Muscle of leg (tissue), 16 donors: Measurements from ENCODE around the gene DOK4. TPM values are rescaled to one million over a fixed set of nuclear protein-coding genes. Genes with fewer than 3 reads are reported as not detected.

Experiments used
- DNase-seq: peaks from one replicate; pipeline ENCODE4 v3.0.0; 2013
- H3K27ac ChIP-seq: one replicate; pipeline ENCODE4 v1.5.1; 2013; ENCODE audit warnings: mild to moderate bottlenecking, low read length, control low read depth
- H3K27me3 ChIP-seq: one replicate; pipeline ENCODE4 v1.6.1; 2013; ENCODE audit warnings: low read length; ENCODE audit not compliant: control insufficient read depth, insufficient read depth
- H3K36me3 ChIP-seq: one replicate; pipeline ENCODE4 v1.6.1; 2013; ENCODE audit warnings: low read length; ENCODE audit not compliant: control insufficient read depth, insufficient read depth
- H3K4me1 ChIP-seq: one replicate; pipeline ENCODE4 v1.6.1; 2013; ENCODE audit warnings: low read length; ENCODE audit not compliant: control insufficient read depth, insufficient read depth
- H3K4me3 ChIP-seq: one replicate; pipeline ENCODE4 v1.5.1; 2013; ENCODE audit warnings: low read length, control low read depth
- H3K9me3 ChIP-seq: replicated peaks from 2 replicates; pipeline ENCODE4 v1.6.1; 2013; ENCODE audit warnings: low read depth, low read length; ENCODE audit not compliant: control insufficient read depth
- WGBS: methylation state at CpG from one replicate; pipeline ENCODE4 v1.1.5; 2013; ENCODE audit warnings: missing lambda C conversion rate; ENCODE audit not compliant: insufficient coverage; 5-methylcytosine and 5-hydroxymethylcytosine counted together
- long read RNA-seq, 11 donors: transcript quantifications; one replicate each; lab custom pipeline, GENCODE V29; 2026
- polyA plus RNA-seq, 8 donors: library from polyadenylated mRNA; unstranded; fragments of 120-200 nt; gene quantifications; one replicate each; pipeline versions ENCODE4 v1.2.1 to v1.2.3, GENCODE V29; 2013; ENCODE audit warnings: inconsistent platforms in 1 of 8, low replicate concordance in 1 of 8; ENCODE audit not compliant: insufficient read length in 8 of 8, insufficient read depth in 1 of 8
- total RNA-seq: library from RNA; stranded (reverse); fragments of 120-200 nt; gene quantifications from one replicate; pipeline ENCODE4 v1.2.4, GENCODE V29; 2013

Gene DOK4
- total RNA-seq, result 8.2 TPM
- polyA plus RNA-seq, result 10 to 100 TPM in 6 of 8 donors, 1 to 10 TPM in 2; 6.8 to 14.9 (median 11.4) TPM
- long read RNA-seq, donor 1, result 0 reads
- long read RNA-seq, donor 2, result 0 reads
- long read RNA-seq, donor 3, partial matches to known transcripts, result 0 of 9 reads
- long read RNA-seq, donor 3, other reads (novel, unspliced or antisense), result 0 of 9 reads
- long read RNA-seq, donor 4, partial matches to known transcripts, result 0 of 5 reads
- long read RNA-seq, donor 4, other reads (novel, unspliced or antisense), result 0 of 5 reads
- long read RNA-seq, donor 5, partial matches to known transcripts, result 0 of 2 reads
- long read RNA-seq, donor 5, other reads (novel, unspliced or antisense), result 0 of 2 reads
- long read RNA-seq, donor 6, partial matches to known transcripts, result 0 of 4 reads
- long read RNA-seq, donor 6, other reads (novel, unspliced or antisense), result 0 of 4 reads
- long read RNA-seq, donor 7, partial matches to known transcripts, result 0 of 4 reads
- long read RNA-seq, donor 7, other reads (novel, unspliced or antisense), result 0 of 4 reads
- long read RNA-seq, donor 8, partial matches to known transcripts, result 0 of 1 reads
- long read RNA-seq, donor 8, other reads (novel, unspliced or antisense), result 0 of 1 reads
- long read RNA-seq, donor 9, partial matches to known transcripts, result 0 of 2 reads
- long read RNA-seq, donor 9, other reads (novel, unspliced or antisense), result 0 of 2 reads
- long read RNA-seq, donor 10, partial matches to known transcripts, result 0 of 2 reads
- long read RNA-seq, donor 10, other reads (novel, unspliced or antisense), result 0 of 2 reads
- long read RNA-seq, donor 11, partial matches to known transcripts, result 0 of 4 reads
- long read RNA-seq, donor 11, other reads (novel, unspliced or antisense), result 0 of 4 reads

- Histone ChIP-seq H3K4me1 (peaks cover 20% of the 10 kb centered on the region), H3K27ac (no peak within 1 kb of the TSS), H3K36me3 (no peaks in the 10 kb centered on the region), H3K4me3 (peak within 1 kb of the TSS; percentile 64), H3K27me3 (peaks cover 6% of the 10 kb centered on the region), H3K9me3 (no peaks in the 10 kb centered on the region)
- DNase-seq, result peak; percentile 84
- under 1% methylated on average over 70 of the region's 73 CpGs for WGBS
These were observed at the start of gene DOK4 for GRCh38 chr16:57485916-57486857. Gene DOK4 (minus strand): TSS chr16:57486493. CDS start chr16:57479507, 6,986 bp downstream.

- H3K4me1 ChIP-seq, result peaks cover 43% of the 10 kb centered on the region
- peak; percentile 97 for DNase-seq
- H3K4me3 ChIP-seq, result peak overlapping the region; percentile 88
- under 1% methylated on average over 27 of the region's 50 CpGs for WGBS
- H3K9me3 ChIP-seq, result no peaks in the 10 kb centered on the region
- H3K36me3 ChIP-seq, result no peaks in the 10 kb centered on the region
- peaks cover 2% of the 10 kb centered on the region for H3K27me3 ChIP-seq
- H3K27ac ChIP-seq, result peak overlapping the region; percentile 75
These were observed 49.5 kb upstream of the DOK4 start for GRCh38 chr16:57535680-57536305.

GRCh38 chr16:57534881-57535658 lies 48.8 kb upstream of the DOK4 start:
- Histone ChIP-seq H3K4me1 (peaks cover 49% of the 10 kb centered on the region), H3K9me3 (no peaks in the 10 kb centered on the region), H3K27ac (peak overlapping the region; percentile 75), H3K36me3 (no peaks in the 10 kb centered on the region), H3K27me3 (peaks cover 2% of the 10 kb centered on the region), H3K4me3 (peak overlapping the region; percentile 88)
- WGBS, result 53% methylated on average over 8 of the region's 13 CpGs
- peak; percentile 27 for DNase-seq

- Histone ChIP-seq H3K27me3 (peaks cover 2% of the 10 kb centered on the region), H3K36me3 (no peaks in the 10 kb centered on the region), H3K9me3 (no peaks in the 10 kb centered on the region), H3K4me3 (no peak overlapping the region), H3K27ac (peak overlapping the region; percentile 20), H3K4me1 (peaks cover 50% of the 10 kb centered on the region)
- no peak for DNase-seq
- 85% methylated on average over 5 of the region's 7 CpGs for WGBS
These were observed 48.1 kb upstream of the DOK4 start for GRCh38 chr16:57534337-57534880.

GRCh38 chr16:57533431-57534336 lies 47.4 kb upstream of the DOK4 start:
- Histone ChIP-seq H3K4me1 (peaks cover 50% of the 10 kb centered on the region), H3K4me3 (no peak overlapping the region), H3K36me3 (no peaks in the 10 kb centered on the region), H3K27me3 (peaks cover 2% of the 10 kb centered on the region), H3K9me3 (no peaks in the 10 kb centered on the region), H3K27ac (peak overlapping the region; percentile 20)
- 44% methylated on average over 11 of the region's 19 CpGs for WGBS
- peak; percentile 51 for DNase-seq

- WGBS, result 70% methylated on average over 4 of the region's 7 CpGs
- Histone ChIP-seq H3K27me3 (peaks cover 2% of the 10 kb centered on the region), H3K4me1 (peaks cover 46% of the 10 kb centered on the region), H3K9me3 (no peaks in the 10 kb centered on the region), H3K27ac (no peak overlapping the region), H3K36me3 (peaks cover 5% of the 10 kb centered on the region), H3K4me3 (no peak overlapping the region)
- no peak for DNase-seq
These were observed 46.0 kb upstream of the DOK4 start for GRCh38 chr16:57532266-57532625.

- no peak overlapping the region for H3K27ac ChIP-seq
- H3K4me3 ChIP-seq, result no peak overlapping the region
- H3K4me1 ChIP-seq, result peaks cover 42% of the 10 kb centered on the region
These were observed 45.5 kb upstream of the DOK4 start for GRCh38 chr16:57531635-57532265.

GRCh38 chr16:57531253-57531575 lies 44.9 kb upstream of the DOK4 start:
- no peak overlapping the region for H3K27ac ChIP-seq
- peaks cover 14% of the 10 kb centered on the region for H3K36me3 ChIP-seq
- no peaks in the 10 kb centered on the region for H3K27me3 ChIP-seq
- no peak for DNase-seq
- 83% methylated on average over 3 of the region's 3 CpGs for WGBS
- no peaks in the 10 kb centered on the region for H3K9me3 ChIP-seq
- peaks cover 41% of the 10 kb centered on the region for H3K4me1 ChIP-seq
- no peak overlapping the region for H3K4me3 ChIP-seq

More at GRCh38 chr16:57531635-57532265, 45.5 kb upstream of the DOK4 start:
- DNase-seq, result peak; percentile 5
- Histone ChIP-seq H3K36me3 (peaks cover 10% of the 10 kb centered on the region), H3K9me3 (no peaks in the 10 kb centered on the region), H3K27me3 (no peaks in the 10 kb centered on the region)
- 68% methylated on average over 3 of the region's 8 CpGs for WGBS
